ENCODE measurements around the gene CCDC88A.

The CCDC88A gene

GRCh38 chr2:55302241-55302640, 117.4 kb downstream of the CCDC88A start:
- Histone ChIP-seq H3K4me1 (ENCODE audit: control insufficient read depth, insufficient read depth, low read length) (no peaks in the 10 kb centered on the region), H3K36me3 (ENCODE audit: control insufficient read depth in 2 of 2, insufficient read depth in 1 of 2, low read length in 2 of 2) (peaks cover 18 to 32% of the 10 kb centered on the region in 2 experiments; a peak in 2 of 3 replicates), H3K27ac (ENCODE audit: extremely low read depth, low read depth, low read length) (no peak overlapping the region), H3K9me3 (ENCODE audit: control insufficient read depth, insufficient read depth, low read depth, low read length) (no peaks in the 10 kb centered on the region), H3K4me3 (ENCODE audit: low read depth, low read length) (no peak overlapping the region)
- no peak for TF ChIP-seq SCRT2 (tag by site-specific recombination; IDR thresholded peaks at IDR 0.05)
- no peak for TF ChIP-seq OSR2 (tag by site-specific recombination; IDR thresholded peaks at IDR 0.05)
- TF ChIP-seq ZNF792 (tag by site-specific recombination; IDR thresholded peaks at IDR 0.05) = no peak
- no peak for TF ChIP-seq ZNF777 (tag by site-specific recombination; IDR thresholded peaks at IDR 0.05; ENCODE audit: borderline replicate concordance)
- TF ChIP-seq ZNF670 (tag by site-specific recombination; IDR thresholded peaks at IDR 0.05; ENCODE audit: low read depth) = no peak
- no peak for TF ChIP-seq REST (tag by site-specific recombination; IDR thresholded peaks at IDR 0.05)
- ChIA-PET POLR2A (no interaction called here), CTCF (no interaction called here)

- Histone ChIP-seq H3K4me3 (ENCODE audit: low read depth, low read length) (no peak overlapping the region), H3K4me1 (ENCODE audit: control insufficient read depth, insufficient read depth, low read length) (no peaks in the 10 kb centered on the region), H3K27ac (ENCODE audit: extremely low read depth, low read depth, low read length) (no peak overlapping the region), H3K36me3 (ENCODE audit: control insufficient read depth in 2 of 2, insufficient read depth in 1 of 2, low read length in 2 of 2) (peaks cover 12 to 30% of the 10 kb centered on the region in 2 experiments; a peak in 2 of 3 replicates), H3K9me3 (ENCODE audit: control insufficient read depth, insufficient read depth, low read depth, low read length) (no peaks in the 10 kb centered on the region)
- POLR2A ChIA-PET = no interaction called here
- TF ChIP-seq ZNF16 (tag by site-specific recombination; IDR thresholded peaks at IDR 0.05; ENCODE audit: low read depth) (no peak), ZNF18 (tag by site-specific recombination; IDR thresholded peaks at IDR 0.05) (no peak), TSHZ1 (tag by site-specific recombination; IDR thresholded peaks at IDR 0.05; ENCODE audit: borderline replicate concordance) (no peak), HOXD13 (CRISPR knock-in tag; IDR thresholded peaks at IDR 0.05; ENCODE audit: borderline replicate concordance) (no peak), SETDB1 (IDR thresholded peaks at IDR 0.05; ENCODE audit: insufficient read length, low read length) (no peak), ZNF645 (tag by site-specific recombination; IDR thresholded peaks at IDR 0.05) (no peak), ZNF549 (tag by site-specific recombination; IDR thresholded peaks at IDR 0.05) (no peak), ZNF391 (tag by site-specific recombination; IDR thresholded peaks at IDR 0.05; ENCODE audit: borderline replicate concordance, low read depth) (no peak), ZBTB44 (tag by site-specific recombination; IDR thresholded peaks at IDR 0.05) (no peak), ZFP3 (tag by site-specific recombination; IDR thresholded peaks at IDR 0.05; ENCODE audit: low read depth) (no peak), SALL2 (tag by site-specific recombination; IDR thresholded peaks at IDR 0.05; ENCODE audit: borderline replicate concordance) (no peak), ZFP37 (tag by site-specific recombination; IDR thresholded peaks at IDR 0.05) (no peak)
- CTCF ChIA-PET = interaction anchor here (0.6 kb wide), 1 partner anchor 29 kb away, joined by 3 read pairs; no protein-coding TSS in a partner anchor
These were observed 118.4 kb downstream of the CCDC88A start for GRCh38 chr2:55301277-55301676.

Data from HEK293 (cell line).